Activated CD8-positive, alpha-beta memory T cell treated with anti-CD3 and anti-CD28 coated beads, Interleukin-2, amount 50 U/mL, for 4 hours (primary cell): Measurements from ENCODE around the gene CASZ1.

Source experiments
- DNase-seq: peaks from one replicate; pipeline ENCODE4 v3.0.0-alpha.2; 2020

Gene CASZ1

DNA sequence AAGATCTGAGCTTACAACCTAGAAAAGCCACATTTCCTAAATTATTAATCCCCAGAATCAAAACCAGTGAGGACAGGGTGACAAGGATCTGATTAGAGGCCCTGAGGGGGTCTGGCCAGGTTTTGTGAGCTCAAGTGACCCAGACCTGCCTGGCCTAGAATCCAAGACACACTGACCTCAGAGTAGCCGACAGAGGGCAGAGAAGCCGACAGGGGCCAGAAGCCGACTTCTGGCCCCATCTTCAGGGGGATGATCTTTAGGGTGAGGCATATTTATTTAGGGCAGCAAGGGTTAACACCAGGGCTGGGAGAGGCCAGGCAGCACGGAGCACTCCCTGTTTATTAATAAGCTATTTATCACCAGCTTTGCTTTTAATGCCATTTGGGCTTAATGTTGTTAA is 45.3 kb downstream of the CASZ1 start:
- no peak for DNase-seq

GRCh38 chr1:10745886-10746455 is 50.5 kb downstream of the CASZ1 start:
- DNase-seq = no peak

DNA sequence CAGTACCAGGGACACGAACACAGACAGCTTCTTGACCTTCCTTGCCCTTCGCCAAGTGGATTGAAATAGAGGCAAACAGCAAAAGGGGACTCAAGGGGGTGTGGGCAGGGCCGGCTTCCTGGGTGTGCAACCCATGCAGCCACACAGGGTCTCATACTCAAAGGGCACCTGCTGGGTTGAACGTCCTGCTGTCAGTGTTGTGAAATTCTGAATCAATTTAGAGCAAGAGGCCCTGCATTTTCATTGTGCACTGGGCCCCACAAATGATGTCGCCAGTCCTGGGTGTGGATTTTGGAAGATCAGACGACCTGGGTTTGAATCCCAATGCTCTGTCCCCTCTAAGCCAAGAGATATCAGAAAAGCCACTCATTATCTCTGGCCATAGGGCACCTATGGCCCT is 51.1 kb downstream of the CASZ1 start:
- DNase-seq = no peak

DNA sequence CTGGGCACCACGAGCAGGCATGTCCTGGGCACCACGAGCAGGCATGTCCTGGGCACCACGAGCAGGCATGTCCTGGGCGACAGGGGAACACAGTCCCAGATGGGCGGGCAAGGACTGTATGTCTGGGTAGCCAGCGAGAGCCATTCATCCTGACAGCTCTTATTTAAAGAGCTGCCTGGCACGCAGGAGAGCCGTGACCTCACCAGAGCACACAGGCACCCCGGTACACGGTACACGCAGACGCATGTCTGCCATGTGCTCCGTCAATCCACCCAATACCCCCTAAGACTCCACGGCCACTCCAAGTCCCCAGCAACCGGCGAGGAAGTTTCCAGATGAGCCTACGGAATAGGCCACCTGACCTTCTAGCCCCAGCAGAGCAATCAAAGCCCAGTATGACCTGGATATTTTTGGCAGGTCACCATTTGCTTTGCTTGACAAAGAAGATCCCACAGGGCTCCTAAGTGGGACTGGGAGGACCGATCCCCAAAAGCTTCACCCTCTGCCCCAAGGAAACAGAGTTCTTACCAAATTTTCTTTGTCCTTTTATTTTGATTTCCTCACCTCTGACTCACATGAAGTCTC is 51.7 kb downstream of the CASZ1 start:
- no peak for DNase-seq

- no peak for DNase-seq
Observed at GRCh38 chr1:10744029-10744428, 52.4 kb downstream of the CASZ1 start.

- DNase-seq = no peak
Observed at GRCh38 chr1:10741696-10742095, 54.8 kb downstream of the CASZ1 start.

DNA sequence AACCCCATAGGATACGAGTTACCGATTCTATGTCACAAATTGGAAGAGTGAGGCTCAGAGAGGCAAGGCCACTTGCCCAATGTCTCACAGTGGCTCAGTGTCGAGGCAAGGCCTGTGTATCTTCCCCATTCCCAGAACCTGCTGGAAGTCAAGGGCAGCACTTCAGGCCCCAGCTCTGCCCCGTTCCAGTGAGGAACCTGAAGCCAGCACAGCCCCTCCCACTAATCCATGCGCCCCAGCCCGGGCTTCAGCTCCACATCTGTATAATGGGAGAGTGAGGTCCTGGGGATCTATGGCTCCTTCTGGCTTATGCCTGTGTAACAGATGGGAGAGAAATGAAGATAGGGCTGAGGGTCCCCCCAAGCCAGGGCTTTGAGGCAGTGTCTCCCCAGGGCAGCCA is 56.3 kb downstream of the CASZ1 start:
- DNase-seq = no peak

DNA sequence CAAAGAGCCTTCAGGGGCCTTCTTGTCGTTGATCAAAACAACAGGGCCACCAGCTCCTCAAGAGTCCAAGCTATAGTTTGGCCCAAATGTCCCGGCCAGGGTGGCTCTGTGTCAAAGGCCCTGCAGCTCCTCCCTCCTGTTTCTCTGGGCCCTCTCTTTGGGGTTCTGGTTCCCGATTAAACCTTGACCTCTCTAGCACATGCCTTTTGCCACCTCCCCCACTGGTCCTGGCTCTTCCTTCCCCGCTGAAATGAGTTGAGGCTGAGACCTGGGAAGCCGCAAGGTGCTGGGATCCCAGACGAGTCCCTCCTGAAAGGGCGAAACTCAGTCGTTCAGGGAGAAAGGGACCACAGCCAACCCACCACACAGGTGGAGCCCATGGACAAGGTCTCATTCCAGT is 56.9 kb downstream of the CASZ1 start:
- DNase-seq = no peak

- DNase-seq = no peak
Observed at GRCh38 chr1:10738061-10739058, 58.1 kb downstream of the CASZ1 start.

- no peak for DNase-seq
Observed at GRCh38 chr1:10737651-10738050, 58.8 kb downstream of the CASZ1 start.

DNA sequence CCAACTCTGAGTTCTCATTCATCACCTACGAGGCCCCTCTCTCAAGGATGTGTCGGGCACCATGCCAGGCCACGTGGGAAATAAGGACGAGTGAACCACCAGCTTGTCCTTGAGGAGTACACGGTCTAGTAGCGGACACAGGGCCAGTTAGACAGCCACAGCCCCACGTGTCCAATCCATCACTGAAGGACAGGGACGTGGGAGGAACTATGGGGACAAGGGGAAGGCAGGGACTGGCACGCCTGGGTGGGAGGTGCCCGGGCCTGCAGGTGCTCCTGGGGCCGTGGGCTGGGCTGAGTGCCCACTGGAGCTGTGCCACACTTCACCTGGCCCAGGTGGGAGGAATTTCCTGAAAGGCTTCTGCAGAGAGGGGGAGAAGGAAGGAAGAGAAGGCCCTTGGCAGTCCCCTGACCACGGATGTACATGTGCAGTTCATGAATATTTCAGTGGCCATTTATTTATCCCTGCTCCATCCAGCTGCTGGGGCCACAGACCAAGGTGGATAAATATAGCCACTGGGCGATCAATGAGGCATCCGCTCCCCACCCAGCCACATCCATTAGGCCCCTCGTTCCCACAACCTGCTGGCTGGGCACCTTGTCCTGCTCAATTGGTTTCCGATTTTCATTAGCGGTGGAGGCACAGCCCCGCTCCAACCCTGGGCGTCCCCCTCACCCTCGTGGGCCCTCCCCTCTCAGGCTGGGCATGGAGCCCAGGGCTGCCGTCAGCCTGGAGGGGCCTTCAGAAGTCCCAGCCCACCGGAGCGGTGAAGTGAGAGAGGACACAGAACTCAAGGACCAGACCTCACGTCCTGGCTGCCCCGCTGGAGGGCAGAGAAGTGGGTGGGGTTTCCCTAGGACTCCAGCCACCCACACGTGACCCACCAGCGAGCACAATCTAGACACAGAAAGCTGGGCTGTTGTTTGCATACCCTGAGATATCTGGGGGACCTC is 59.5 kb downstream of the CASZ1 start:
- DNase-seq = no peak

DNA sequence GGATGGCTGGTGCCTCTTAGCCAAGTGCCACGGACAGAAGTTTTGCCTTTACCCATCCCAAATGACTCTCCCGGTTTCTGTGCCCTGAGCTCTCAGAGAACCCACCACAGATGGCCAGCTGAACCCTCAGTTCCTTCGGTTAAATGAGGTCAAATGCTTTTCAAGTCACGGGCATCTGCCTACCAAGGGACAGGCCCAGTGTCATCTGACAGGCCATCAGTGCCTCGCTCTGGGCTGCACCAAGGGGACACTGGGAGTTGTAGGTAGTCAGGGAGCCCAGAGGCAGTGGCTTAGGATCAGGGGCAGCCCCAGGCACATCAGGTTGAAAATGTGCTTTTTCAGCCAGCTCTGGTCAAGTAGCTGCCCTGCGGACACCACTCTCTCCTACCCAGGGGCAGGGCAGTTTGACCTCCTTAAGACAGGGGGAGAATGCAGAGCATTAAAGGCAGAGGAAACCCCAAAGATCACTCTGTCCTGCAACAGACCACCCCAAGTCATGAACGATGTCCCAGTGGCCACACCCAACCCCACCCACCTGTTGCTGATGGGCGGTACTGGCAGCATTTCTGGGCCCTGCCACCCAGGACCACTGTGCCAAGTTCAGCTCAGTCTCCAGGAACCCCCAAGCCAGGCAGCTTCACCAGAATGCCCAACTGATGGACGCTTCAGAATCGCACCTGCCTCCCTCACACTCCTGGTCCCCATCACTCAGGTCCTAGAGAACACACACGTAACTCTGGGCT is 60.7 kb downstream of the CASZ1 start:
- no peak for DNase-seq

DNA sequence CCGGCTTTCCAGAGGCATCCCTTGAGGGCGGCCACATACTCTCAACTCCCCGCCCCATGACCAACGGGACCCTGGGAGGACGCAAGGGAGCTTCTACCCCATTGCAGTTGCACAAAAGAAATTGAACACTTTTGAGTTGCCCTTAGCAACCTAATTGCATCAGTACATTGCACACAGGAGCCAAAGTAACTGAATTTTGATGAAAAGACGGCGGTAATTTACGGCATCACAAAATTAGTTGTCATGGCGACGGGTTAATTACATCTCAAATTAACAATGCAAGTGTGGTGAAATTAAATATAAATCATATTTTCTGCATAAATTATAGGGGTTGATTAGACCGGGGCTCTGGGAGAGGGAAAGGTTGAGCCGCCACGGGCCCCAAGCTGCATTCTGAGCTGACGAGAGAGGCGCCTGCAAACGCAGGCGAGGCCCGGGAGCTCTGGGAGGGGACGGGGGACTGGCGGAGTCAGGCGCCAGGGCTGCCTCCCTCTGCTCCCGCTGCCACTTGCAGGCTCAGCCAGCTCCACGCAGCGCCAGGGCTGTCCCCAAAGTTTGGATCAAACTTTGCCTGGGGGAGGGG is 61.4 kb downstream of the CASZ1 start:
- DNase-seq = no peak

DNA sequence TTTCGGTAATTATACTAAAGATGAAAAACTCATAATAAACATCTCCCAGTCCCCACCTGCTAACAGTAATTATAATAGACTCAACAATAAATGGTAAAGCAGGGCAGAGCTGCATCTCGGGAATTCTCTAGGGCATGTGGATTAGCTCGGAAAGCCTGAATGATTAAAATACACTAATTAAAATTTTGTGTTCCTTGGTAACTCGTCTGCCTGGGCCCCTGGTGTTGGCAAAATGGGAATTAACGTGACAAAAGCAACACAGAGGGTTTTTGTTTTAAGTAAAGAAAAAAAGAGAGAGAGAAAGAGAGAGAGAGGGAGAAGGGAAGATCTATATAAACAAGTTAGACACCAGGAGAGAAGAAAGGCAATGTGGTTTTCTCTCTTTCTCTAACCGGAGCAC is 62.1 kb downstream of the CASZ1 start:
- no peak for DNase-seq

DNA sequence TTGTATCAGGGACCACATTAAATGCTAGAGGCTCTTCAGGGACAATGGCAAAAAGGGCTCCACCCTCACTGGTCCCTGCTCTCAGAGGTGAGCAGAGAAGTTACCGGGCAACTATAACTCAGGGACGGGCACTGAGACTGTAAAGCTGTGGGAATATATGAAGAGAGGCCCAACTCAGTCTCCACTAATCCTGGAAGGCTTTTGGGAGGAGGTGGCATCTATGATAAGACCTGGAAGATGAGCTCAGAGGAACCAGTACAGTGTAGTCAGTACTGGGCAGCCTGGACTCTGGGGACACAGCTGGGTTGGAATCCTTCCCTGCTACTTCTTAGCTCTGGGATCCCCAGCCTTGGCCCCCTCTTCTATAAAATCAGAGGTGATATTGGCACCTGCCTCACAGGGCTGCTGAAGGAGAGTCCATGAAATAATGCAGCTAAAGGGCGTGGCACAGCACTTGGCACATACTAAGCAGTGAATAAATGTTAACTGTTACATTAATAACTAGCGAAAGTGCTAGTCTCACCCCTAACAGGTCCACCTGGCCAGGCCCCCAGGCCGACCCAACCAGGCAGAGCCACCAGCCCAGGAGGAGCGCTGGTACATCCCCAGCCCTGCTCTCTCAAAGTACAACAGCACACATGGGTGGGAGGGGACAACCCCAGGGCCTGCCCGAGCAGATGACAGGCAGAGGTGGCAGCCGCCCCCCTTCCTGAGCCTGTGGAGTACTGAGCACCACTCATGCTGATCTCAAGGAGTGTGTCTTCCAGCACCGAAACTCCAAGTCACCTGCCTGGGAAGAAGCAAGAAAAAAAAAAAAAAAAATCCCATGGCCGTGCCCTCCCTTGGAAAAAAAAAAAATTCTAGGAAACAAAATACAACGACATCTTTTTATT is 62.7 kb downstream of the CASZ1 start:
- no peak for DNase-seq

- DNase-seq = no peak
Observed at GRCh38 chr1:10730985-10731384, 65.5 kb downstream of the CASZ1 start.

- DNase-seq = no peak
Observed at GRCh38 chr1:10728595-10729410, 67.6 kb downstream of the CASZ1 start.

DNA sequence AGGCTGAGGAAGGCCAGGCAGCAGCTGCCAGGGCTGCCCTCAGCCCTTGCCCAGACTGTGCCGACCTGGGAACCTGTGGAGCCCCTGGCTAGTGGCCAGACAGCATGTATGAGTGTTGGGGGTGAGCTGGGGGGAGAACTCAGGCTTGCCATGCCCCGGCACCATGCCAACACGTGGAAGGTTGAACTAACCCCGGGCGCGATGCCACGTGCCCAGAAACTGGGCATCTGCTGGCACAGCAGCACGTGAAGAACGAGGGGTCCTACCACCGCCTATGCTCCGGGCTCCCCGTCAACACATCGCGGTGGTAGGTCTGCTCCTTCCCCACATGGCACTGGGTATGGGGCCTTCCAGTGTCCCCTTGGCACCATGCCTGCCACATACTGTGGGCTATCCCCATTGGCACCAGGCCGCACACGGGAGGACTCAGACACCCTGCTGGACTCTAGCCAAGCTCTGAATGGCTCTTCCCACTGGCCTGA is 68.7 kb downstream of the CASZ1 start:
- DNase-seq = no peak

- DNase-seq = no peak
Observed at GRCh38 chr1:10726355-10726754, 70.1 kb downstream of the CASZ1 start.
